Measurements from ENCODE around the gene TRIM72. TPM values are rescaled to one million over a fixed set of nuclear protein-coding genes. Genes with fewer than 3 reads are reported as not detected.

The TRIM72 gene
- total and polyA plus RNA-seq, 9 of the 15 experiments (the other 6 are each of a cell fraction or from before 2014, with no cell fraction given) = under 0.01 TPM; not detected in 8

- TF ChIP-seq SNRNP70 (optimal IDR thresholded peaks at IDR 0.05; ENCODE audit: low read depth, low read length) (peak; percentile 32), MBD2 (IDR thresholded peaks at IDR 0.05; ENCODE audit: borderline replicate concordance, low read depth) (peak; percentile 99), XRCC4 (IDR thresholded peaks at IDR 0.05; ENCODE audit: extremely low read depth, insufficient read depth, insufficient read length) (no peak), BCOR (IDR thresholded peaks at IDR 0.05) (no peak; the same call in 1 of the 2 replicates), HSF4 (CRISPR knock-in tag; IDR thresholded peaks at IDR 0.05; ENCODE audit: borderline replicate concordance) (no peak), GTF2E2 (tag; IDR thresholded peaks at IDR 0.05) (peak; percentile 99), TARDBP (IDR thresholded peaks at IDR 0.05) (peak; percentile 85; the same call in 1 of the 2 replicates), ZNF274 (IDR thresholded peaks at IDR 0.05; ENCODE audit: borderline replicate concordance, low read depth, low read length) (no peak), NELFE (IDR thresholded peaks at IDR 0.05; ENCODE audit: insufficient read depth, insufficient read length) (peak; percentile 84), MAZ (CRISPR knock-in tag; conservative IDR thresholded peaks at IDR 0.05 in 1 of 2, IDR thresholded peaks at IDR 0.05 in 1 of 2) (peak; percentile 75 to 84), NFE2L1 (tag; IDR thresholded peaks at IDR 0.05; ENCODE audit: borderline replicate concordance, low read depth) (no peak), LEF1 (IDR thresholded peaks at IDR 0.05) (no peak), ZNF184 (CRISPR knock-in tag; IDR thresholded peaks at IDR 0.05) (no peak), HOXB6 (CRISPR knock-in tag; IDR thresholded peaks at IDR 0.05; ENCODE audit: borderline replicate concordance) (0 out of 2 replicates have a peak, but pooled peaks have one; percentile 70), CBFA2T3 (IDR thresholded peaks at IDR 0.05) (peak; percentile 29; the same call in 1 of the 2 replicates), POU5F1 (IDR thresholded peaks at IDR 0.05; ENCODE audit: borderline replicate concordance, low read depth, low read length, partially characterized antibody) (no peak), SMAD3 (CRISPR knock-in tag; conservative IDR thresholded peaks at IDR 0.05) (0 out of 2 replicates have a peak, but pooled peaks have one; percentile 8), PRMT5 (CRISPR knock-in tag; IDR thresholded peaks at IDR 0.05) (no peak), POLR2G (IDR thresholded peaks at IDR 0.05; ENCODE audit: low read depth, low read length) (peak; percentile 97), KHSRP (IDR thresholded peaks at IDR 0.05) (no peak)
- TF ChIP-seq, protein P1, sequence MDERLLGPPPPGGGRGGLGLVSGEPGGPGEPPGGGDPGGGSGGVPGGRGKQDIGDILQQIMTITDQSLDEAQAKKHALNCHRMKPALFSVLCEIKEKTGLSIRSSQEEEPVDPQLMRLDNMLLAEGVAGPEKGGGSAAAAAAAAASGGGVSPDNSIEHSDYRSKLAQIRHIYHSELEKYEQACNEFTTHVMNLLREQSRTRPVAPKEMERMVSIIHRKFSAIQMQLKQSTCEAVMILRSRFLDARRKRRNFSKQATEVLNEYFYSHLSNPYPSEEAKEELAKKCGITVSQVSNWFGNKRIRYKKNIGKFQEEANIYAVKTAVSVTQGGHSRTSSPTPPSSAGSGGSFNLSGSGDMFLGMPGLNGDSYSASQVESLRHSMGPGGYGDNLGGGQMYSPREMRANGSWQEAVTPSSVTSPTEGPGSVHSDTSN (CRISPR knock-in tag; IDR thresholded peaks at IDR 0.05; ENCODE audit: low read depth) = no peak
- TF ChIP-seq, protein P1 (tag; conservative IDR thresholded peaks at IDR 0.05; ENCODE audit: low read depth) = no peak
These were observed 34.0 kb upstream of the TRIM72 start, which contains the start of gene FUS (continued) for GRCh38 chr16:31179747-31180459.

Data from K562 (cell line).